NCI-H82 treated with DMSO at 0.1 percent for 48 hours (cell line): ENCODE measurements around the gene CKAP4.

ENCODE experiments used
- DNase-seq: peaks from one replicate; lab custom pipeline; 2025; ENCODE audit not compliant: unreplicated experiment; lab: John Stamatoyannopoulos, UW

CKAP4 gene

GRCh38 chr12:106274575-106275121 is 26.8 kb upstream of the CKAP4 start:
- no peak for DNase-seq

DNA sequence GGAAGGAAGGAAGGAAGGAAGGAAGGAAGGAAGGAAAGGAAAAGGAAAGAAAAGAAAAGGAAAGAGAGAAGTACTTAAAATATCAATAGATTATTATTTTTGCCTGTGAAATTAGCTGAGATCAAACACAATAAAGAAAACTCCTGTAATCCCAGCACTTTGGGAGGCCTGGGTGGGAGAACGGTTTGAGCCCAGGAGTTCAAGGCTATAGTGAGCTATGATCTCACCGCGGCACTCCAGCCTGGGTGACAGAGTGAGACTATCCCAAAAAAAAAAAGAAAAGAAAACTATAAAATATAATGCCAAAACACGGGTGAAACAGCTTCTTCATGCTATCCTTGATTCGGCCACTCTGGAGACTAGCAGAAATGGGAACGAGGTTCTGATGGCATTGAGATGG is 26.2 kb upstream of the CKAP4 start:
- DNase-seq, result no peak

- DNase-seq, result no peak
Measured at GRCh38 chr12:106273491-106273890, 25.7 kb upstream of the CKAP4 start.

- no peak for DNase-seq
Measured at GRCh38 chr12:106271575-106272505, 24.0 kb upstream of the CKAP4 start.

GRCh38 chr12:106269150-106269771 is 21.4 kb upstream of the CKAP4 start:
- no peak for DNase-seq

DNA sequence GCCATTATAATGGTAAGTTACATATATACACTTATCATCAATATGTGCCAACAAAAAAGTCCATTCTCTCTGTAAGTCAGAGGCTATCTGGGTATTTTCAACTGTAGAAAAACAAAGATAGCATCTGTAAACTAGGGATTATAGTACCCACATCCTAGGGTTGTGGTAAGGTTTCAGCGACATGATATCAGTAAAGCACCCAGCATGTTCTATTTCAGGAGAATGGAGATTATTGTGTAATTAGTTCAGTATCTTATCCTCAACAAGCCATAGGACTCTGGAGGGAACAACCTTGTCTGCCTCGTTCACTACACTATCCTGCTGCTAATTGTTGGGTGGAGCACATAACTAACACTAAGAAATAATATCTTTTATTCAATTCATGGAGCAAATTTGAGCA is 19.7 kb upstream of the CKAP4 start:
- DNase-seq, result no peak

- no peak for DNase-seq
Measured at GRCh38 chr12:106265116-106265515, 17.3 kb upstream of the CKAP4 start.

- DNase-seq, result no peak
Measured at GRCh38 chr12:106258935-106259334, 11.1 kb upstream of the CKAP4 start.

DNA sequence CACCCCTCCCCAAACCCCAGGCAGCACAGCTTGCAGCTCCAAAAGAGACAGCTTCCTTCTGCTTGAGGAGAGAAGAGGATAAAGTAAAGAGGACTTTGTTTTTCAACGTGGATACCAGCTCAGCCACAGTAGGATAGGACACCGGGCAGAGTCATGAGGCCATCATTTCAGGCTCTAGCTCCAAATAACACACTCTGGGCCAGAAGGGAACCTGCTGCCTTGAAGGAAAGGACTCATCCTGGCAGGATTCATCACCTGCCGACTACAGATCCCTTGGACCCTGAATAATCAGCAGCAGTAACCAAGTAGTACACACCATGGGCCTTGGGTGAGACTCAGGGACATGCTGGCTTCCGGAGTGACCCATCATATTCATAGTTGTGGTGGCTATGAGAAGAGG is 10.4 kb upstream of the CKAP4 start:
- DNase-seq, result no peak

GRCh38 chr12:106256524-106256923 is 8.7 kb upstream of the CKAP4 start:
- DNase-seq, result no peak

GRCh38 chr12:106255952-106256351 is 8.1 kb upstream of the CKAP4 start:
- no peak for DNase-seq

DNA sequence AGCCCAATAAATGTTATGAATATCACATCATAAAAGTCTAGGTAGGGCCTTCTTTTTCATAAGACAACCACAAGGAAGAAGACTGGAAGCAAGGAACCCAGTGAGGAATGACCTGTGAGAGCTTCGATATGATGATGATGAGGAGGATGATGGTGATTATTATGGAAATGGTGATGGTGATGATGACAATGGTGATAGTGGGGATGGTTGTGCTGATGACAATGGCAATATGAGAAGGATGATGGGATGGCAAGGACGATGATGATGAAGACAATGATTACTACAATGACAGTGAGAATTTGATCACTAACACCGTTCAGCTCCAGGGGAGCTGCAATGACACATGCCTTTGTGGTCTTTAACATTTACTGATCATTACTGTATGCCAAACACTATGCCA is 7.7 kb upstream of the CKAP4 start:
- no peak for DNase-seq

DNA sequence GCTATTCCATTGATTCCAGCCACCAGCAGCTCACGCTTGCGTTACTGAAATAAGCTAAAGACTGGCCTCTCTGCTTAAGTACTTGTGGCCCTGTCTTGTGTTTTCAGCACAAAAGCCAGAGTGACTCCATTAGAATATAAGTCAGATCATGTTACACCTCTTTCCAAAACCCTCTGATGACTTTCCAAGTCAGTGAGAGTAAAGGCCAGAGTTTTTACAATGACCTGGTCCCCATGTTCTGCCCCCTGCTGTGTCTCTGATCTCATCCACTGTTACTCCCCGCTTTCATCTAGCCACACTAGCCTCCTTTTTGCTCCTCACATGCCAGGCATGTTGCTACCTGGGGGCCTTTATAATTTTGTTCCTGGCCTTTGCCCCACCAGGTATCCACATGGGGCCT is 6.9 kb upstream of the CKAP4 start:
- no peak for DNase-seq

- peak; percentile 41 for DNase-seq
Measured at GRCh38 chr12:106251631-106252455, 4.0 kb upstream of the CKAP4 start.

DNA sequence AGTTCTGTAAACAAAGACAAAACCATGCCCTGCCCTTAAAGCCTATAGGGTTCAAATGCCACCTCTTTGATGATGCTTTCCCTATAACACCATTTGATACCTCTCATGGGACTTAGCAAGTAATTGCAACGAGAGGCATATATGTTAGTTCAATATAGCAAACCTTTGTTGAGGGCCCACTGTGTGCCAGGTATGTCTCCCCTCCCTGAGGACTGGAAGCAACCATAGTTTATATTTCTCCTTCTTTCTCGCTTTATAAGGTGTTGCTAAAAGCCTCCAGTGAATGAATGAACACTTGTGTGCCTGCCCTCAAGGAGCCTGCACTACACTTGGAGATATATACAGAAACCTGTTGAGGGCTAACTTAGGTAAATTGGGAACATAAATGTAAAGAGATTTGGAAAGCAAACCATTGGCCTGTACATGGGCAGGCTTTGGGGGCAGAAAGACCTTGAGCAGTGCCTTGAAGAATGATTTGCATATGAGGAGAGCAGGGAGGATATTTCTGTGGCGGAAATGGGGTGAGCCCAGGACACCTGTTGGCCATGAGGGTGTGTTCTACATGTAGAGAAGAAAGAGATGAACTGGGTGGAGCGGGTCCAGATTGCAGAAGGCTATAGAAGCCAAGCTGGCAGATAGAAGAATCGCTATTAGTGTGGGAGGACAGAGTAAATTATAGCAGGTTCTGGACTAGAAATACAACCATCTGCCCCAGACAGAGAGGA is 1.8 kb upstream of the CKAP4 start:
- no peak for DNase-seq

DNA sequence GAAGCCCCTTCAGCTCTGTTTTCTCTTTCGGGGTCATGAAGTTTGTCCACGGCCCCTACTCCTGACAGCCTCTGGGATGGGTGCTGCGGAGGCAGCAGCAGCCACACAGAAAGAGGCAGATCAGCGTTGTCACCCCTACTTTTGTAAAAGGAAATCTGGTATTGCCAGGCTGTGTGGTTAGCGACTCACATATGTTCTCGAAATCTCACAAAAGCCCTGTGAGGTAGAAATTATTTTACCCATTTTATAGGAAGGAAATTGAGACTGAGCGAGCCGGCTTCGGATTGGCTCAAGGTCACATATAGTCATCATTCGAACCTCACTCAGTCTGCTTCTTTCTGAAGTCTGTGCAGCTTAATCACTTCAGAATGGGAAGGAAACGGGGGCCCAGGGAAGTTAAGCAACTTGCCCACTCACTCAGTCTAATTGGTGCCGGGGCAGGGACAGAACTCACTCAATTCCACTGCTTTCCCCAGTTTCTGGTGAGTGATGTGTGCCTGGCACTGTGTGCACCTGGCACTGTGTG is 1.1 kb upstream of the CKAP4 start:
- no peak for DNase-seq

DNA sequence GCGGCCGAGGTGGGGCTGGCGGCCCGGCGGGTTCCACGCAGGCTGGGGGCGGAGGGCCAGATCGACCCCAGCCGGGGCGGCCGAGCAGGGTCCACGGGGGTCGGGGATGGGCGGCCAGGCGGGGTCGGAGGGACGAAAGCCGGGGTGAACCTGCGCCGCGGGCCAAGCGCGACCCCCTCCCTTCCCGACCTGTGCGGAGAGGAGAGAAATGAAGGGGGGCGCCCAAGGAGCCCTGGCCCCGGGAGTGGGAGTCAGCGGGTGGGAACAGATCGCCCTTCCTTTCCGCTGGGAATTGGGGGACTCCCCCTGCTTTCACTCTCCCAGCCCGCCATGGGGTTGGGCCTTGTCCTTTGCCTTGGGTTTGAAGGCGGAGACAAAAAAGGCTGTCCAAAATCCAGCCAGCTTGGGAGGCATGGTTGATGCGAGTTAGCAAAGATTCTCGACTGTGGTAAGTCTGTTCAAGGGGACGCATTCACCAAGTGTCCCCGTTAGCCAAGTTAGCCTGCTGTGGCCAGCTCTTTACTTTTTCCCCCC is 559 bp upstream of the CKAP4 start:
- no peak for DNase-seq

DNA sequence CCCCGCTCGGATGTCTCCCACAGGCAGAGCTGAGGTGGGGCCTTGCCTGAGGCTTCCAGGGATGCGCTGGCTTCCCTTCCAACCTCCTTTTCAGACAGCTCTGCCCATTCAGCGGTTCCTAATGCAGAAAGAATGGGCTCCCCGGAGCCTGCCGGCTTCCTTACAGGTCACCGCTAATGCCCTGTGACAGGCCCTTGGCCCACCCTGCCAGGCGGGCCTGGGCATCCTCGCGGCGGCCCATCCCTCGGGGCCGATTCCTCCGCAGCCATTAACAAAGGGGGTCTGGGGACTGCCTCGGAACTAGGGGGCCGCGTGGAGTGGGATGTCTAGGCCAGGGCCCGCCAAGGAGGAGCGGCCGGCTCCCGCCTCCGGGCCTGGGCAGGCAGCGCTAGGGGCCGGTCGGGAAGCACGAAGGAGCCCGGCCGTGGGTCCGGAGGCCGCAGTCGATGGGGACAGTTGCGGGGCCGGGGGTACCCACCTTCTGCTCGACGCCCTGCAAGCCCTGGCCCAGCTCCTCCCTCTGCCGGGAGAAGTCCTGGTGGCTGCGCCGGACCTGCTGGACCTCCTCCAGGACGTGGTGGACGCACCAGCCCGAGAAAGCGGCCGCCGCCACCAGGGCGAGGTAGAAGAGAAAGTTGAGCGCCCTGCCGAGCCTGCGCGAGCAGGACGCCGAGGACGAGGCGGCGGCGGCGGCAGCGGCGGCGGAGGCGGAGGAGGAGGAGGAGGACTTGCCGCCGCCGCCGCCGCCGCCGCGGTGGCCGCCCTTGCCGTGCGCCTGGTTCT is 738 bp downstream of the CKAP4 start:
- no peak for DNase-seq

- DNase-seq, result no peak
Measured at GRCh38 chr12:106245767-106246166, 2.1 kb downstream of the CKAP4 start.
